ENCODE measurements around the gene EIF5B.
A peak's percentile ranks its signal among the peaks of the same experiment; 100 is the strongest.
"Not testable (repeated sequence)": the region's sequence is repeated elsewhere in the genome, so short reads cannot be mapped to it uniquely, and the experiment has no call there.

The EIF5B gene, protein sequence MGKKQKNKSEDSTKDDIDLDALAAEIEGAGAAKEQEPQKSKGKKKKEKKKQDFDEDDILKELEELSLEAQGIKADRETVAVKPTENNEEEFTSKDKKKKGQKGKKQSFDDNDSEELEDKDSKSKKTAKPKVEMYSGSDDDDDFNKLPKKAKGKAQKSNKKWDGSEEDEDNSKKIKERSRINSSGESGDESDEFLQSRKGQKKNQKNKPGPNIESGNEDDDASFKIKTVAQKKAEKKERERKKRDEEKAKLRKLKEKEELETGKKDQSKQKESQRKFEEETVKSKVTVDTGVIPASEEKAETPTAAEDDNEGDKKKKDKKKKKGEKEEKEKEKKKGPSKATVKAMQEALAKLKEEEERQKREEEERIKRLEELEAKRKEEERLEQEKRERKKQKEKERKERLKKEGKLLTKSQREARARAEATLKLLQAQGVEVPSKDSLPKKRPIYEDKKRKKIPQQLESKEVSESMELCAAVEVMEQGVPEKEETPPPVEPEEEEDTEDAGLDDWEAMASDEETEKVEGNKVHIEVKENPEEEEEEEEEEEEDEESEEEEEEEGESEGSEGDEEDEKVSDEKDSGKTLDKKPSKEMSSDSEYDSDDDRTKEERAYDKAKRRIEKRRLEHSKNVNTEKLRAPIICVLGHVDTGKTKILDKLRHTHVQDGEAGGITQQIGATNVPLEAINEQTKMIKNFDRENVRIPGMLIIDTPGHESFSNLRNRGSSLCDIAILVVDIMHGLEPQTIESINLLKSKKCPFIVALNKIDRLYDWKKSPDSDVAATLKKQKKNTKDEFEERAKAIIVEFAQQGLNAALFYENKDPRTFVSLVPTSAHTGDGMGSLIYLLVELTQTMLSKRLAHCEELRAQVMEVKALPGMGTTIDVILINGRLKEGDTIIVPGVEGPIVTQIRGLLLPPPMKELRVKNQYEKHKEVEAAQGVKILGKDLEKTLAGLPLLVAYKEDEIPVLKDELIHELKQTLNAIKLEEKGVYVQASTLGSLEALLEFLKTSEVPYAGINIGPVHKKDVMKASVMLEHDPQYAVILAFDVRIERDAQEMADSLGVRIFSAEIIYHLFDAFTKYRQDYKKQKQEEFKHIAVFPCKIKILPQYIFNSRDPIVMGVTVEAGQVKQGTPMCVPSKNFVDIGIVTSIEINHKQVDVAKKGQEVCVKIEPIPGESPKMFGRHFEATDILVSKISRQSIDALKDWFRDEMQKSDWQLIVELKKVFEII

GRCh38 chr2:99337113-99338028 is at the start of gene EIF5B:
TSS of gene EIF5B (plus strand) at chr2:99337389. CDS start at chr2:99337555, 166 bp downstream.
- DNase-seq = peak; percentile 75 to 85 (median 79)

DNA sequence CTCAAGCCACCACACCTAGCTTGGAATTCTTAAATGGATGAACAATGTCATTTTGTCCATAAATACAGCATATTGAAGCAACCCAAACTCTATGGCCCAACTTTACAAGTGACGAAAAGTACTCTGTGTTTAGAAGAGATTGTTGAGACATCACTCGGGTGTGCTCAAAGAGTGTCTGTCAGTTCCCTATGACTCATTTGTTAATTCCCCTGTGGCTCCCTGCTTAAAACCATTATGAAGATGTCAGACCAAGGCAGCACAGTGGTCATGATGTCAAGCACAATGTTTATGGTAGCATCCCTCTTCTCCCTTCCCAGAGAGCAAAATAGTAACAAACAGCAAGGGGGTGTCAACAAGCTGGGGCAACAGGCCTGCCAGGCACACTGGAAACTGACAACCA is 39.2 kb upstream of the EIF5B start:
- DNase-seq = no peak

DNA sequence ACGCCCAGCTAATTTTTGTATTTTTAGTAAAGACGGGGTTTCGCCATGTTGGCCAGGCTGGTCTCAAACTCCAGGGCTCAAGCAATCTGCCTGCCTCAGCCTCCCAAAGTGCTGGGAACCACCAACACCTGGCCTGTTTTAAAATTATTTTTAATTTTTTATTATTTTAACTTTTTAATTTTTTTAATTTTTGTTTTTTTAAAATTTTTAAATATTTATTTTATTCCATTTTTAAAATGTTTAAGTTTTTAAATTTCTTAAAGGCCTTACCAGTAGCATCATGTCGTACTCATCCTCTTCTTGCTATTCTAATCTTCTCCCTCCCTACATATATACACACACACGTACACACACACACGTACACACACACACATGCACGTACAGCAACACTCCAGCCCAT is 37.6 kb upstream of the EIF5B start:
- DNase-seq = no peak

GRCh38 chr2:99301097-99301496 is 36.1 kb upstream of the EIF5B start, which contains the start of gene LYG1:
TSS of gene LYG1 (minus strand) at chr2:99301197. CDS start at chr2:99295670, 5,527 bp downstream.
- DNase-seq = not testable (repeated sequence)

DNA sequence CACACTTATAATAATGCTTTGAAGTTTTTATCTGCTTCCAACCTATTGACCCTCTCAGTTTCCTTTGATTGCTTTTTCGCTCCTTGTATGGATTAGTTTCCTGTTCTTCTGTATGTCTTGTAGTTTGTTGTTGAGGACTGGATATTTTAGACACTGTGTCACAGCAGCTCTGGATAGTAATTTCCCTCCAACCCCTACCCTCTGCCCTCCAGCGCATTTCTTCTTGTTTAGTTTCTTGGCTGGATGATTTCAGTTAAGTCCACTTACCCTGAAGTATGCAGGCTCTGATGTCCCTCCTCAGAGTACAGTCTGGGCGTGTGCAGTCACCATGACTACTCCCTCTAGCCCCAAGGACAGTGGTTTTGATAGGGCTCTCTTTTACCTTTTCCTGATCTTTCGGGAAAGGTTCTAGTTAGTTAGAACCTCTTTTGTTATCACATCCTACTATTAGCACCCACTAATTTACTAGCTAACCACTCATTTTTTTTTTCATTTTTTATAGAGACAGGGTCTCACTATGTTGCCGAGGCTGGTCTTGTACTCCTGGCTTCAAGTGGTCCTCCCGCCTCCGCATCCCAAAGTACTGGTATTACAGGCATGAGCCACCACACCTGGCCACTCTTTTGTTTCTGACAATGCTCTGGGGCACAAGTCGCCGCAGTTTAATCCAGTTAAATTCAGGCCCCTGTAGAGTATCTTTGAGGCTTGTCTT is 19.9 kb upstream of the EIF5B start:
- DNase-seq = no peak

DNA sequence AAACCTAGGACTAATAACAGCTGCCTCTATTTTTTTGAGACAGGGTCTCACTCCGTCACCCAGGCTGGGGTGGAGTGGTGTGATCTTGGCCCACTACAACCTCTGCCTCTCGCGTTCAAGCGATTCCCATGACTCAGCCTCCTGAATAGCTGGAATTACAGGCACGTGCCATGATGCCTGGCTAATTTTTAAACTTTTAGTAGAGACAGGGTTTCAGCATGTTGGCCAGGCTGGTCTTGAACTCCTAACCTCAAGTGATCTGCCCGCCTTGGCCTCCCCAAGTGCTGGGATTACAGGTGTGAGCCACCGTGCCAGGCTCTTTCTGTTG is 19.4 kb upstream of the EIF5B start:
- DNase-seq = not testable (repeated sequence)

- DNase-seq = no peak
Observed at GRCh38 chr2:99325384-99325783, 11.8 kb upstream of the EIF5B start.

DNA sequence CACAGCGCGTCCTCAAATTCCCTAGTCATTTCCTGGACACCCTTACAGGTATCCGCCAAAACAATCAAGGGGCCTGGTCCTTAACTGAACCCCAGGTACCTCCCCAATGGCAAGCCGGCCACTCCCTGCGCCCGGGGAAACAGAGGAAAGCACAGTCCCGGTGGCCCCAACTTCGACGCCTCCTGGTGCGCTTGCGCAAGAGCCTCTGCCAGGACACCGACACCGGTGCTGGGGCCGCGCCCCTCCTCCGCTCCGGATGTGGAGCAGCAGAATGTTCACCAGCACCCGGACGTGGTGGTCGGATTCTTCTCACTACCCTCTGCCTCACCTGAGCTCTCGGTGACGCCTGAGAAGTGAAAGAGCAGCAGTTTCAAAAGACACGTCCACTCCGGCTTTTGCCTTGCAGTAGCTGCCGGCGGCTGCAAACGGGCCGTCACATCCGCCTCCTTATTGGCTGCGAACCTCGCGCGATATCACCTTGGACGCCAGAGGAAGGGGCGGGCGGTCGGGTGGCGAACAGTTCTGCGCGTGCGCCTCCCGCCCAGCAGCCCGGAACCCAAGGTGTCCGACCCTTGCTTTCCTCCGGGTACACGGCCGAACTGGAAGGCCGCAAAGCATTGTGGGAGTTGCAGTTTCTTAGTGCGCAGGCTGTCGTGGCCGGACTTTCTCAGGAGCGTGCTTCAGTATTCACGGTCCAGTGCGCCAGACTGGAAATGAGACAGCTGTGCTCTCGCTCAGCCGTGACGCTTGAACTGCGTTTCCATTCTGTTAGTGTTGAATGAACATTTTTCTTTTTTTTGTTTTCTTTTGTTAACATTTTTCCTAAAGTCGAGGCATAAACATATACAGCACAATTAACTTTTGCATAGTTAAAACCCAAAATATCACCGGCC is 1.0 kb upstream of the EIF5B start, which contains the start of gene TXNDC9:
TSS of gene TXNDC9 (minus strand) at position 423 of the 893 bp plus-strand sequence. CDS start 3,123 bp downstream, outside the sequence.
- DNase-seq = peak; percentile 91 to 97 (median 96)

- peak in 1 of 6 experiments; percentile 50 for DNase-seq
Observed at GRCh38 chr2:99336804-99337112, 431 bp upstream of the EIF5B start.

GRCh38 chr2:99338029-99338585 is 918 bp downstream of the EIF5B start:
- DNase-seq = peak in 2 of 6 experiments; percentile 23 to 41

DNA sequence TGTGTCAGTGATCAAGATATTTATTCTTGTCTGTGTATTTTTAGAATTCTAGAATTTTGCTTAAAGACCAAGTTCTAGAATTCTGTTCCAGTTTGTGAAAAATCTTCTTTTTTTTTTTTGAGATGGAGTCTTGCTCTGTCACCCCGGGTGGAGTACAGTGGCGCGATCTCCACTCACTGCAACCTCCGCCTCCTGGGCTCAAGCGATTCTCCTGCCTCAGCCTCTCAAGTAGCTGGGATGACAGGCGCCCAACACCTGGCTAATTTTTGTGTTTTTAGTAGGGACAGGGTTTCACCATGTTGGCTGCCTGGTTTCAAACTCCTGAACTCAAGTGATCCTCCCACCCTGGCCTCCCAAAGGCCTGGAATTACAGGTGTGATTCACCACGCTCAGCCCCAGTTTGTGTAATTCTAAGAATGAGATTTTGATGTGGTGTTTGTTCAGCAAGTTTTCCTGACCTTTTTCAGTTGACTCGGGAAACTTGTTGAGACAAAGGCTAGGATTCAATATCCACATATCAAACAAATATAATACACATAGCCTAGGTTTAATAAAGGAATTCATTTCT is 3.6 kb downstream of the EIF5B start:
- no peak for DNase-seq

DNA sequence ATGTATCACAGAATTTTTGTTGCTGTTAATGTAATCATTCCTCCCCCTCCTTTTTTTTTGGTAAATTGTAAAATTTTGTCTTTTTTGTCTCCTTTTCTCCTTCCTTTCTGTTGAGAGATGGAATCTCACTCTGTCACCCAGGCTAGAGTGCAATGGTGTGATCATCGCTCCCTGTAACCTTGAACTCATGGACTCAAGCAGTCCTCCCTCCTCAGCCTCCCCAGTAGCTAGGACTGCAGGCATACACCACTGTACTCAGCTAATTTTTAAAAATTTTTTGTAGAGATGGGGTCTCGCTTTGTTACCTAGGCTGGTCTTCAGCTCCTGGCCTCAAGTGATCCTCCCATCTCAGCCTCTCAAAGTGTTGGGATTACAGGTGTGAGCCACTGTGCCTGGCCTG is 5.3 kb downstream of the EIF5B start:
- DNase-seq = no peak

- DNase-seq = not testable (repeated sequence)
Observed at GRCh38 chr2:99345446-99345845, 8.3 kb downstream of the EIF5B start.

GRCh38 chr2:99346218-99346617 is 9.0 kb downstream of the EIF5B start:
- no peak for DNase-seq

DNA sequence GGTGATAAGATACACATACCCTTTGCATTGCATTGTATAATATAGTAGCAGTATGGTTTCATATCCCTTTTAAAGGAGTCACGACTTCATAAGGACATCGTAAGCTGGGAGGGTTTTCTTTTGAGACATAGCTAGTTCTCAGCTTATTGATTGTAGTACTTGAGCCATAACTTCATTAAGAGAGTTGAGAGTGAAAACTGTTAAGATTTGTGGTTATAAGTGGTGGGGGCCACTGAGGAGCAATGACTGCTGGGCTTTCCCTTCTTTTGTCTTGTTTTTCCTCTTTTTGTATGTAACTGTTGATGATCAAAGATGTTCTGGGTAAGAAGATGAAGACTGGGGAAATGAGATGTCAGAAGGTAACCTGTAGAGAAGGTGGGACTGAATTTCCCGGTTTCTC is 11.0 kb downstream of the EIF5B start:
- DNase-seq = no peak

- no peak for DNase-seq
Observed at GRCh38 chr2:99350194-99350593, 13.0 kb downstream of the EIF5B start.

- no peak for DNase-seq
Observed at GRCh38 chr2:99354070-99354469, 16.9 kb downstream of the EIF5B start.

GRCh38 chr2:99354825-99355224 is 17.6 kb downstream of the EIF5B start:
- DNase-seq = not testable (repeated sequence)

- no peak for DNase-seq
Observed at GRCh38 chr2:99356853-99357252, 19.7 kb downstream of the EIF5B start.

GRCh38 chr2:99365661-99366060 is 28.5 kb downstream of the EIF5B start:
- DNase-seq = no peak
